OCI-LY1 (cell line): ENCODE measurements around the gene TRIL.

Source experiments
- H2AFZ ChIP-seq: fragments of 200-600 bp; sonication (generic), shearing (Covaris generic); 2 replicates; pipeline ENCODE4 v1.6.0; 2014; ENCODE audit warnings: antibody characterized with exemption, mild to moderate bottlenecking, low read length
- H3F3A ChIP-seq: fragments of 200-600 bp; sonication (generic), shearing (Covaris generic); 2 replicates; pipeline ENCODE4 v1.6.0; 2014; ENCODE audit warnings: mild to moderate bottlenecking, antibody characterized with exemption, low read length, moderate library complexity; ENCODE audit not compliant: insufficient read depth
- H3K27ac ChIP-seq: fragments of 200-600 bp; sonication (generic); 2 replicates; pipeline ENCODE4 v1.5.1; 2014; ENCODE audit warnings: low read length, mixed run types, mild to moderate bottlenecking, low read depth; ENCODE audit not compliant: poor library complexity, severe bottlenecking
- H3K27me3 ChIP-seq: fragments of 200-600 bp; sonication (generic); 2 replicates; pipeline ENCODE4 v1.6.0; 2014; ENCODE audit warnings: antibody characterized with exemption, mild to moderate bottlenecking, low read length, moderate library complexity; ENCODE audit not compliant: insufficient read depth
- H3K36me3 ChIP-seq: fragments of 200-600 bp; sonication (generic); 2 replicates; pipeline ENCODE4 v1.6.1; 2014; ENCODE audit warnings: mild to moderate bottlenecking, antibody characterized with exemption, low read length, moderate library complexity, mixed read lengths; ENCODE audit not compliant: insufficient read depth
- H3K4me1 ChIP-seq: fragments of 200-600 bp; sonication (generic); 2 replicates; pipeline ENCODE4 v1.5.1; 2014; ENCODE audit warnings: mild to moderate bottlenecking, low read length, moderate library complexity; ENCODE audit not compliant: insufficient read depth, severe bottlenecking
- H3K4me2 ChIP-seq: fragments of 200-600 bp; sonication (generic), shearing (Covaris generic); 2 replicates; pipeline ENCODE4 v1.6.1; 2014; ENCODE audit warnings: low read length
- H3K4me3 ChIP-seq: fragments of 200-600 bp; sonication (generic); 2 replicates; pipeline ENCODE4 v1.5.1; 2014; ENCODE audit warnings: low read length, low read depth, mild to moderate bottlenecking, mixed read lengths; ENCODE audit not compliant: poor library complexity, severe bottlenecking
- H3K79me2 ChIP-seq: fragments of 200-600 bp; shearing (Covaris generic); 2 replicates; pipeline ENCODE4 v1.6.1; 2016; ENCODE audit warnings: mixed run types, low read length, mixed read lengths; ENCODE audit not compliant: insufficient read depth
- H3K9ac ChIP-seq: fragments of 200-600 bp; sonication (generic), shearing (Covaris generic); 2 replicates; pipeline ENCODE4 v1.6.1; 2014; ENCODE audit warnings: mild to moderate bottlenecking, low read length, mixed read lengths
- H3K9me2 ChIP-seq: fragments of 200-600 bp; sonication (generic), shearing (Covaris generic); 2 replicates; pipeline ENCODE4 v1.6.1; 2014; ENCODE audit warnings: low read depth, mild to moderate bottlenecking, low read length, mixed read lengths
- H3K9me3 ChIP-seq: fragments of 200-600 bp; shearing (Covaris generic); 2 replicates; pipeline ENCODE4 v1.6.1; 2014; ENCODE audit warnings: low read length, mixed read lengths
- H4K20me1 ChIP-seq: fragments of 200-600 bp; sonication (generic), shearing (Covaris generic); 2 replicates; pipeline ENCODE4 v1.6.0; 2016; ENCODE audit warnings: mild to moderate bottlenecking, low read length; ENCODE audit not compliant: insufficient read depth
- EZH2 ChIP-seq: fragments of 200-600 bp; sonication (generic), shearing (Covaris generic); IDR thresholded peaks from 2 replicates; pipeline ENCODE4 v1.8.0; 2017; ENCODE audit warnings: borderline replicate concordance, mixed run types, mild to moderate bottlenecking, antibody characterized with exemption, low read length, moderate library complexity, mixed read lengths
- TF ChIP-seq, protein P1 (sequence below): fragments of 200-600 bp; sonication (generic), shearing (Covaris generic); IDR thresholded peaks from 2 replicates; pipeline ENCODE4 v1.5.1; 2017; ENCODE audit warnings: mild to moderate bottlenecking, antibody characterized with exemption, low read length, moderate library complexity, mixed read lengths

The TRIL gene

DNA sequence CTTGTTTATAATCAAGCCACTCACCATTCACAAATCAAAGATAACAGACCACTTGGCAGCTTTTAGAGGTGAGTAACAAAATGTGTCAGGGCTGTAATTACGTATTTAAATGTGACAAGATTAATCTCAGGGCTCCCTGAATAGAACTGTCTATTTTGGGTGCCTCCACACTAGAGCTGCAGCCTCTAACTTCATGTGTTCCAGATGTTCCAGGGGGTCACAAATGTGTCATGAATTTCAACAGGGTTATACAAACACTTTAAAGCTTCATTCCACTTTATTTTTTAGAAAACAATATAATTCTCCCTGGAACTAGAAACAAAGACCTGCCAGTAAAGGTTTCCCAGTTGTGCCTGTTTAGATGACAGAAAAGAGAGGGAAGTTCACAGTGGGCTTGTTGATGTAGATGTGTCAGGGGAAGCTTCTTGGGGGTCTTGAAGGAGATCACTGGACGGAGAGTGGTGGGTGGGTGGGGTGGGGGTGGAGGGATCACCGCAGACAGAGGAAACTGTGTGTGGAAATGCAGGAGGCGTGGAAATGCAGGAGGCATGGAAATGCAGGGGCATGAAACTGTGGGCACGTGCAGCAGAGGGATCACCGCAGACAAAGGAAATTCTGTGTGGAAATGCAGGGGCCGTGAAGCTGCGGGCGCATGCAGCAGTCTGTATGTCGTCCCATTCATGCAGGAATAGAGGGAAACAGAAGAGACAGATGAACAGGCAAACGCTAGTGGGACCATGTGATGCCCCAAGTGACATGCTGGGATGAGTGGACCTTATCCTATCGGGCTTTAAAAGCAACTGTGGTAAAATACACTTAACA lies 42.0 kb upstream of the TRIL start:
- Histone ChIP-seq H3K4me2 (no peak overlapping the region), H4K20me1 (no peaks in the 10 kb centered on the region), H3K9me2 (no peaks in the 10 kb centered on the region), H3K27ac (no peak overlapping the region), H3K9ac (no peak overlapping the region), H3K9me3 (no peaks in the 10 kb centered on the region), H3K27me3 (no peaks in the 10 kb centered on the region), H3K79me2 (no peaks in the 10 kb centered on the region), H3K36me3 (no peaks in the 10 kb centered on the region), H2AFZ (no peak overlapping the region), H3F3A (no peaks in the 10 kb centered on the region), H3K4me1 (no peaks in the 10 kb centered on the region), H3K4me3 (no peak overlapping the region)
- no peak for TF ChIP-seq EZH2
- TF ChIP-seq, protein P1, sequence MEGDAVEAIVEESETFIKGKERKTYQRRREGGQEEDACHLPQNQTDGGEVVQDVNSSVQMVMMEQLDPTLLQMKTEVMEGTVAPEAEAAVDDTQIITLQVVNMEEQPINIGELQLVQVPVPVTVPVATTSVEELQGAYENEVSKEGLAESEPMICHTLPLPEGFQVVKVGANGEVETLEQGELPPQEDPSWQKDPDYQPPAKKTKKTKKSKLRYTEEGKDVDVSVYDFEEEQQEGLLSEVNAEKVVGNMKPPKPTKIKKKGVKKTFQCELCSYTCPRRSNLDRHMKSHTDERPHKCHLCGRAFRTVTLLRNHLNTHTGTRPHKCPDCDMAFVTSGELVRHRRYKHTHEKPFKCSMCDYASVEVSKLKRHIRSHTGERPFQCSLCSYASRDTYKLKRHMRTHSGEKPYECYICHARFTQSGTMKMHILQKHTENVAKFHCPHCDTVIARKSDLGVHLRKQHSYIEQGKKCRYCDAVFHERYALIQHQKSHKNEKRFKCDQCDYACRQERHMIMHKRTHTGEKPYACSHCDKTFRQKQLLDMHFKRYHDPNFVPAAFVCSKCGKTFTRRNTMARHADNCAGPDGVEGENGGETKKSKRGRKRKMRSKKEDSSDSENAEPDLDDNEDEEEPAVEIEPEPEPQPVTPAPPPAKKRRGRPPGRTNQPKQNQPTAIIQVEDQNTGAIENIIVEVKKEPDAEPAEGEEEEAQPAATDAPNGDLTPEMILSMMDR = no peak

DNA sequence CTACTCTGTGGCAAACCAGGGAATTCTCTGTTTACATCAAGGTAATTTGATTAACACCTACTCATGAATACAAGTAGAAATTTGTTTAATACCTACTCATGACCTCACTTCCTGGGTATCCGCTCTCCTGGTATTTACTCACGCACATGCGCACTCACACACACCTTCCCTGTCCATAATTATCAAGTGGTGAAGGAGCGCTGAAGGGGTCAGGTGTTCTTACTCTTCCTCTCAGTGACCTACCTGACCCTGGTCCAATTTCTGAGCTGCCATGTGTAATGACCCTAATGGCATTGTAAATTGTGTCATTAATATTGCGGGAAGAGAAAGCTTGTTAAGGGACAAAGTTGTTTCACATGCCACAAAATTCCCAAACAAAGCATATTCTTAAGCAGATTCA lies 41.3 kb upstream of the TRIL start:
- Histone ChIP-seq H3K9ac (no peak overlapping the region), H3K27ac (no peak overlapping the region), H2AFZ (no peak overlapping the region), H3K9me3 (no peaks in the 10 kb centered on the region), H3F3A (no peaks in the 10 kb centered on the region), H3K79me2 (no peaks in the 10 kb centered on the region), H3K27me3 (no peaks in the 10 kb centered on the region), H3K4me2 (no peak overlapping the region), H3K4me1 (no peaks in the 10 kb centered on the region), H3K9me2 (no peaks in the 10 kb centered on the region), H4K20me1 (no peaks in the 10 kb centered on the region), H3K36me3 (no peaks in the 10 kb centered on the region), H3K4me3 (no peak overlapping the region)
- TF ChIP-seq, protein P1 = no peak
- no peak for TF ChIP-seq EZH2

DNA sequence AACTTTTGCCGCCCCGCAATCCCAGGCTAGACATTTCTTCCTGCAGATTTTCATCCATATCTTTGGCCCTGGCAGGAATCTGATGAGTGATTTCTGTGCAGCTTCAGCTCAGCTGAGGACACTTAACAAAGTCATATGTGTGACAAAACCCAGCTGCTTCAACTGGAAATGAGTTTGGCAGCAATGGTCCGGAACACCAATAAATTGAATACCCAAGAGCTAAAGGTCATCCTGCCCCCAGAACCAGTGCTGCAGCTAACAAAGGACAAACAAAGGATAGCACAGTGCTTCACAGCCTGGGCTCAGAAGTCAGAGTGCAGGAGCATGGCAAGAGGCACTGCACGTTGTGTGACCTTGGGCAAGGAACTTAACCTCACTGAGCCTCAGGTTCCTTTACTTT lies 40.0 kb upstream of the TRIL start:
- no peak overlapping the region for H3K27ac ChIP-seq
- TF ChIP-seq EZH2 = no peak
- TF ChIP-seq, protein P1 = no peak
- H2AFZ ChIP-seq = no peak overlapping the region
- no peak overlapping the region for H3K9ac ChIP-seq
- no peak overlapping the region for H3K4me2 ChIP-seq
- no peaks in the 10 kb centered on the region for H3F3A ChIP-seq
- no peaks in the 10 kb centered on the region for H3K36me3 ChIP-seq
- no peaks in the 10 kb centered on the region for H3K79me2 ChIP-seq
- no peak overlapping the region for H3K4me3 ChIP-seq
- H4K20me1 ChIP-seq = no peaks in the 10 kb centered on the region
- no peaks in the 10 kb centered on the region for H3K27me3 ChIP-seq
- no peaks in the 10 kb centered on the region for H3K4me1 ChIP-seq
- no peaks in the 10 kb centered on the region for H3K9me3 ChIP-seq
- no peaks in the 10 kb centered on the region for H3K9me2 ChIP-seq
